Activated T-helper 1 cell treated with Interleukin-2 at 50 U/mL for 16 hours (primary cell): Measurements from ENCODE around the gene SHROOM3.
"Not testable (repeated sequence)": the region's sequence is repeated elsewhere in the genome, so short reads cannot be mapped to it uniquely, and the experiment has no call there.

Experiments used
- DNase-seq: peaks from one replicate; pipeline ENCODE4 v3.0.0-alpha.2; 2020; ENCODE audit warnings: low read depth

The SHROOM3 gene

GRCh38 chr4:76434901-76435527 lies at the start of gene SHROOM3:
SHROOM3 (plus strand) TSS chr4:76435229; CDS start chr4:76436053, 824 bp downstream.
- no peak for DNase-seq

DNA sequence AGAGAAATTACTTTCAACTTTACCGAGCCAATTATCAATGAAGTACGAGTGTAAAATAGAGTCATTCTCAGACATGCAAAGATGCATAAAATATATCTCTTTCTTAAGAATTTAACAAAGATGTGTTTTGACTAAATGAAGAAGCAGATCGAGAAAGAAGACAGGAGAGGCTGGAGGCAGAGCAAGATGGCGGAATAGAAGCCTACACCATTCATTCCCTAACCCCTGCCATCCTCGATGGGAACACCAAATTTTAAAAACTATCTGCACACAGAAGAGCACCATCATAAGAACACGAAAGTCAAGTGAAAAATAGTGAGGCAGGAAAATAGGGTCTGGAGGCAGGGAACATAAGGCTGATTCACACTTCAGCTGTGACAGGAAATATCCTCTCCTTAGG lies 49.1 kb upstream of the SHROOM3 start:
- DNase-seq, result no peak

DNA sequence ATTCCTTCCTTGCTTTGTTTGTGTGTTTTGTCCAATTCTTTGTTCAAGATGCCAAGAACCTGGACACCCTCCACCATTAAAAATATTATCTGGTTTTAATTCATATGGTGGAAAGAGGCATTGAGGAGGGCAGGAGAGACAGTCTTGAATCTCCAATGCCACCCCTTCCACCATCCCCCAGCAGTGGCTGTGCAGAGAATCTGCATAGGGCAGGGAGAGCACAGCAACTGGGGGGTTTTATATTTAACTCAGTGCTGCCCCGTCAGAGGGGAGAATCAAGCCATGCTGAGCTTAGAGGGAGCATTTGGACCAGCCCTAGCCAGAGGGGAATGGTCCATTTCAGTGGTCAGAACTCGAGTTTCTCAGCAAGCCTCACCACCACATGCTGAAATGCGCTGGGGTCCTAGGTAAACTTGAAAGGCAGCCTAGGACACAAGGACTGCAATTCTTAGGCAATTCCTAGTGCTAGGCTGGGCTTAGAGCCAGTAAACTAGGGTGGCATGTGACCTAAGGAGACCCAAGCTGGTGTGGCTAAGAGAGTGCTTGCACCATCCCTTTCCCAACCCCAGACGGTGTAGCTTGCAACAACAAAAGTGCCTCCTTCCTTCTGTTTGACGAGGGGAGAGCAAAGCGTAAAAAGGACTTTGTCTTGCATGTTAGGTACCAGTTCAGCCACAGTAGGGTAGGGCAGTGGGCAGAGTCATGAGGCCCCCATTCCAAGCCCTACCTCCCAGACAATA lies 48.3 kb upstream of the SHROOM3 start:
- DNase-seq, result no peak

DNA sequence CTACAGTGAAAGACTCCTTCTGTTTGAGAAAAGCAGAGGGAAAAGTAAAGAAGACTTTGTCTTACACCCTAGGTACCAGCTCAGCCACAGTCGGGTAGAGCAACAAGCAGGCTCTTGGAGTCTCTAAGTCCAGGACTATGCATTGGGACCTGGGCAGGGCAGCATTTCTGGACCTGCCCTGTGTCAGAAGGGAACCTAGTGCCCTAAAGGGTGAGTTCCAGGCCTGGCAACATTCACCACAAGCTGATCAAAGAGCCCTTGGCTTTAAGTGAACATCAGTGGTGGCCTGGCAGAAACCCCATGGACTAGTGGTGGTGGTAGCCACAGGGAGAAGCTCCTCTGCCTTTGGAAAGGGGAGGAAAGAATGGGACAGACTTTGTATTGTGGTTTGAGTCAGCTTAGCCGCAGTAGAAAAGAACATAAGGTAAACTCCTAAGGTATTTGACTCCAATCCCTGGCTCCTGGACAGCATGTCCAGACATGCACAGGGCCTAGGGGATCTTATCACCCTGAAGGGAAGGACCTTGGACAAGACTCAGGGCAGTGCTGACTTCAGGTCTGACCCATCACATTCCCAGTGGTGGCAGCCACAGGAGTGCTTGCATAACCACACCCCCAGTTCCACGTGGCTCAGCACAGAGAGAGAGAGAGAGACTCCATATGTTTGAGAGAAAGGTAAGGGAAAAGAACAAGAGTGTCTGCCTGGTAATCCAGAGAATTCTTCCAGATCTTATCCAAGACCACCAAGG lies 46.7 kb upstream of the SHROOM3 start:
- DNase-seq, result no peak

GRCh38 chr4:76401654-76402053 lies 33.4 kb upstream of the SHROOM3 start:
- no peak for DNase-seq

GRCh38 chr4:76406081-76406480 lies 28.9 kb upstream of the SHROOM3 start:
- DNase-seq, result no peak

GRCh38 chr4:76407440-76408119 lies 27.4 kb upstream of the SHROOM3 start:
- DNase-seq, result no peak

DNA sequence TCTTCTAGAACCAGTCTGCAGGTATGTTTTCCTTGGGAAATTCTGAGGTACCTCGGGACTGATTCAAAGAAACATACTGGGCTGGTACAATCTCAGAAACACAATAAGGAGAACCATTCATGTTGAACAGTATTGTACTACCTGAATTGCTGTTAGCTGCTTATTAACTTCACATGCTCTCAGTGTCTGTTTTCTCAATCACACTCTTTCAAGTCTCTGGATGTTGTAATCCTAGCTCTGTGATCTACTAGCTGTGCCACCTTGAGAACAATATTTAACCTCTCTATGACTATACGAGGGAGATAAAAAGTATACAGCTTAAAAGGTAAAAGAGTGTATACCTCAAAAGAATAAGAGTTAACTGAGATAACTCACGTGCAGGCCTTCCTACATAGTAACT lies 24.4 kb upstream of the SHROOM3 start:
- no peak for DNase-seq

- DNase-seq, result no peak
These were observed 14.8 kb upstream of the SHROOM3 start for GRCh38 chr4:76420188-76420761.

GRCh38 chr4:76420762-76421581 lies 14.1 kb upstream of the SHROOM3 start, which contains the start of gene CCDC158:
CCDC158 (minus strand) TSS chr4:76421141; CDS start chr4:76403207, 17,934 bp downstream.
- DNase-seq, result no peak

GRCh38 chr4:76423159-76423558 lies 11.9 kb upstream of the SHROOM3 start:
- DNase-seq, result not testable (repeated sequence)

DNA sequence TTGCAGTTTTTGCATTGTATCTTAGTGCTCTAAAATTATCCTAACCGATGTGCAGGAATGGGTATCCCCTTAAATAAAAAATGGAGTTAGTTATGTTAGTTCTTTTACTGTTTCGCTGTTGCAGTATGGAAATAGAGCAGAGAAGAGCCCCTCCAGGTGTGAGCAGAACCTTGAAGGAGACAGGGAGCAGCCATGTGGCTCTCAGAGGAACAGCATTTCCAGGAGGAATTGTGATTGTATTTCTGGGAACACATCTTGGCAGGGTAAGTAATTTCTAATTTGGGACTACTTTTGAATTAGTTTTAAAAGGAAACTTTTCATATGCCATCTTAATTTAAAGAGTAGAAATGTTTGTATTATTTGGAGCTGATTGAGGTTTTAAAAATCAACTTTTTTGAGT lies 8.8 kb upstream of the SHROOM3 start:
- no peak for DNase-seq

DNA sequence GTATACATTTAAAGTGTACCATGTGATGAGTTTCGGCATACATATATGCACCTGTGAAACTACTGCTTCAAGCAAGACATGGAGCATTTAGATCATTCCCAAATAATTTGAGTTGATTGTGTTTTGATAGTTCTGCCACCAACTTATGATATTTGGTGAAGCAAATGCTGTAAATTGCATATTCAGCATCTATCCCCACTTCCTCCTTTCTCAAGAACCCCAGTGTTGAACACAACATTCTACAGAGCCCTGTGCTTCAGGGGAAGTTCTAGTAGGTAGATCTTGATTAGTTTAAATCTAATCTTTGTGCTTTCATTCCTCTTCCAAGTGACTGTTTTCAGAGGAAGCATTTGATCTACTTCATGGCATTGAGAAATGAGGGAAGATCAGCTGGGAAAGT lies 5.4 kb upstream of the SHROOM3 start:
- DNase-seq, result no peak

- DNase-seq, result no peak
These were observed 4.3 kb upstream of the SHROOM3 start for GRCh38 chr4:76430519-76431388.

- DNase-seq, result no peak
These were observed 695 bp downstream of the SHROOM3 start for GRCh38 chr4:76435528-76436319.

GRCh38 chr4:76439491-76439890 lies 4.5 kb downstream of the SHROOM3 start:
- no peak for DNase-seq

DNA sequence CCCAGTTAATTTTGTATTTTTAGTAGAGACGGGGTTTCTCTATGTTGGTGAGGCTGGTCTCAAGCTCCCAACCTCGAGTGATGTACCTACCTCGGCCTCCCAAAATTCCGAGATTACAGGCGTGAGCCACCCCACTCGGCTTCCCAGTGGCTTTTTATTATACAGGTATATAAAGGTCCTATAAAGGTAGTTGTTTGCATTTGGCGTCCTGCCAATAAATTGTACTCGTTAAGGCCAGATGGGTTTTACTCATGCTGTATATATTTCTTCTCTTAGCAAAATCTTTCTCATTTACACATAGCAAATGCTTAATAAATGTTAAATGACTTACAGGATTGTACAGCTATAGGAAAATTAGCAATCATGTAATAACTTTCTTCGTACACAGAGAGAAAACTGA lies 6.9 kb downstream of the SHROOM3 start:
- DNase-seq, result no peak

DNA sequence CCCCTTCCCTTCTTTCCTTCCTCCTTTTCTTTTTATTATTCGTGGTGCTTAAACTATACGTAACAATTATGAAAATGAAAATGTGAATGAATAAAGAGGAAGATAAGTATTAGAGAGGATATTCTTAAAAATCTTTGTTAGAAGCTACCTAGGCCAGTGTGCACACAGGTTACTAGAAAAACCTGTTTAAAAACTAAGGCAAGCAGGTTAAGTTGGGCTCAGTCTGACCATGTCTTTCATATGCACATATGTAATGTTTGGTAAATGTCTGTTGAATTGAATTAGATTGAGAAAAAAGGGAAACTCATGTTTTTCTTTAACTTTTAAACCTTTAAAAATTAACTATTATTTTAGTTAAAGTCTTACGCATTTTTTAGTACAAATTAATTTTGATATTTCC lies 7.8 kb downstream of the SHROOM3 start:
- no peak for DNase-seq

- DNase-seq, result no peak
These were observed 8.3 kb downstream of the SHROOM3 start for GRCh38 chr4:76443376-76443775.
